Pancreas (tissue), 10 donors: Measurements from ENCODE around the gene NKX6-2. TPM values are rescaled to one million over a fixed set of nuclear protein-coding genes. Genes with fewer than 3 reads are reported as not detected.
"Not testable (repeated sequence)": the region's sequence is repeated elsewhere in the genome, so short reads cannot be mapped to it uniquely, and the experiment has no call there.

ENCODE experiments used
- ATAC-seq, 4 donors: fragments of 200-7000 bp; cut with Tn5 transposase; one replicate each; pipeline versions ENCODE4 v1.8.0 to v1.9.1; 2020; ENCODE audit warnings: mild to moderate bottlenecking in 4 of 4, moderate library complexity in 4 of 4
- DNase-seq, 6 donors: peaks; one replicate each; pipeline ENCODE4 v3.0.0-alpha.2; 2020
- FAIRE-seq: peaks from 2 replicates; lab custom pipeline; 2012; peaks lifted over from hg19 to GRCh38; lab: Jason Lieb, UNC
- H3K27ac ChIP-seq, 4 donors: fragments of 200-600 bp; sonication (generic); 1 replicate in 3 of 4; 2 replicates in 1 of 4; pipeline versions ENCODE4 v1.5.0 to v1.8.0; 2020
- H3K27me3 ChIP-seq, 4 donors: fragments of 200-600 bp; one replicate each; pipeline ENCODE4 v1.8.0; 2021
- H3K36me3 ChIP-seq, 3 donors: fragments of 200-600 bp; sonication (generic) in 1 of 3; one replicate each; pipeline versions ENCODE4 v1.5.0 to v1.8.0; 2020 to 2021
- H3K4me1 ChIP-seq, 3 donors: fragments of 200-600 bp; one replicate each; pipeline ENCODE4 v1.8.0; 2021
- H3K4me3 ChIP-seq, 4 donors: fragments of 200-600 bp; sonication (generic) in 2 of 4; one replicate each; pipeline versions ENCODE4 v1.5.0 to v1.8.0; 2020 to 2021
- H3K9me3 ChIP-seq, 4 donors: fragments of 200-600 bp; one replicate each; pipeline ENCODE4 v1.8.0; 2021
- WGBS, 2 donors: extraction: QIAGEN DNeasy Blood & Tissue Kit; methylation state at CpG; one replicate each; pipeline ENCODE4 v1.1.7; 2013; 5-methylcytosine and 5-hydroxymethylcytosine counted together
- intact Hi-C, 3 donors: fragments of 100-400 bp; cut with DNase I; formaldehyde crosslinking; loops; one replicate each; pipeline versions ENCODE4 v1.11.1 to v1.14.2; 2022
- polyA plus RNA-seq, 2 donors: library from polyadenylated mRNA; stranded (reverse); fragments of 200-250 nt; gene quantifications; one replicate each; pipeline ENCODE4 v1.2.3, GENCODE V29; 2013
- total RNA-seq, 6 donors: library from RNA; stranded (reverse); fragmentation: NEBNext Ultra II Directional in 4 of 6; extraction: Animal tissue kit (Norgen Biotek cat#: 25700) in 4 of 6; gene quantifications; one replicate each; pipeline versions ENCODE4 v1.2.1 to v1.2.4, GENCODE V29; 2021 to 2023
- TF ChIP-seq, protein P1 (sequence below), 4 donors: fragments of 200-600 bp; sonication (generic) in 3 of 4; IDR thresholded peaks; one replicate each; pipeline versions ENCODE4 v1.5.0 to v1.8.0; 2021; ENCODE audit warnings: antibody characterized with exemption in 4 of 4
- donor health status: healthy with polysubstance abuse.
- donor health status: DM: no; HTN: no; CAD: no; lungs with moderate emphysema.
- donor health status: DM: no; HTN: no; CAD: no.
- donor health status: control.
- donor health status: control.
- donor health status: Bipolar disorder and iron deficiency.
- donor health status: DM: yes; HTN: yes; CAD: no.
- donor health status: DM: no; HTN: no; CAD: no.
- donor health status: DM: no; HTN: no; CAD: no.
- donor health status: DM: yes; HTN: yes; CAD: no.

Gene NKX6-2
- total and polyA plus RNA-seq, 8 donors: 0.09 to 2.3 (median 0.16) TPM; not detected in 3

DNA sequence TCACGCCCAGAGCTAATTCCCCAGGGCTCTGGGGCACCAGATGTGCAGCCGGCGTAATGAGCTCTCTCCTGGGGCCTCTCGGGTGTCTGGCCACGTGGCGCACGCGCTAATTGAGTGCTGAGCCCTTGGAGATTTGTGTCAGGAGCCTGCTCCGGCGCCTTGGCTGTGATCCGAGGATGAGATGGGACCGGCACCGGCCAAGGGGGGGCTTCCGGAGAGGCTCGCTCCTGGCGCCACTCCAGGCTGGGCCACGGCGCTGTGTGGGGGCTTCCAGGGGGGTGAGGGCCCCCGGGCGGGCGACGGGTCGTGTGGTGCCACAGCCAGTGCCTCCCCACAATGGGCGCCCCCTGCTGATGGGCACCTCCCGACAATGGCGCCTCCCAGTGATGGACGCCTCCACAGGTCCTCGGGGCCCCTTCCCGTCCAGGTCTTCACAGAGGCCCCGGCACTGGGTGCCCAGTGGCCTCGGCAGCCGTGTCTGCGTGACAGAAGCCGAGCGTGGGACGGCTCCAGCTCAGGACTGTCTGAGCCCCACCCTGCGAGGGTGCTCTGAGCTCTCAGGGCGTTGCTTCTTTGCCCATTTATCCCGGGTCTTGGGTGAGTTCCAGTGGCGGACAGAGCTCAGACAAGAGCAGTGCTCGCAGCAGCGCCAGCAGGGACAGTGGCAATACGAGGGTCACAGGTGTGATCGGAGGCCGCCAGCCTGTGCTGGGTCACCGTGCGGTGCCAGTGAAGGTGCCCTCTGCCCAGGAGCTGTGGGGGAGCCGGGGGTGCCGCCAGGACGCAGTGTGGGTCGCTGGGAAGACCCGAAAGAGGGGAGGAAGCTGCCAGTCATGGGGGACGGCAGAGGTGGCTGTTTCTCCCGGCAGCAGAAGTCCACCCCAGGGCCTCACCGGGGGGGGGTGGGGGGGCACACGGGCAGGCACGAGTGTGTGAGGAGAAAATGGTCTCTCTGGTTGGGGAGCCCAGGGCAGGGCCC lies 8.2 kb upstream of the NKX6-2 start:
- no peaks in the 10 kb centered on the region for H3K9me3 ChIP-seq
- DNase-seq: peak in 1 of 6 donors; percentile 67

DNA sequence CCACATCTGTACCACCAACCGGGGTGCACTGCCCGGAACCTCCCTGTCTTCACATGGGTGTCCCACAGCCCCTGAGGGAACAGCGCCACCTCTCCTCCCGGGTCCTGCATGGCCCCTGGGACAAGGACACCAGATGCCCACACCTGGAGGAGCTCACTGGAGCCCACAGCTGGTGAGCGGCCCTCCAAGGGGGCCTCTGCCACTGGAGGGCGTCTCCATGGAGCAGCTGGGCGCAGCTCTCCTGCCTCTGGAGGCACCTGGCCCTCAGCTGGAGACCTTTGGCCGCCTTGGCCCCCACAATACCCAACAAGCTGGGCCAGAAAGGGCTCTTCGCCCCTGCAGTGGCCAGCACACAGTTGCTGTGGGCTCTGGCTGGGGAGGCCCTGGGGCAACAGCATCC lies 7.3 kb upstream of the NKX6-2 start:
- H3K4me1 ChIP-seq: no peaks in the 10 kb centered on the region
- TF ChIP-seq, protein P1, sequence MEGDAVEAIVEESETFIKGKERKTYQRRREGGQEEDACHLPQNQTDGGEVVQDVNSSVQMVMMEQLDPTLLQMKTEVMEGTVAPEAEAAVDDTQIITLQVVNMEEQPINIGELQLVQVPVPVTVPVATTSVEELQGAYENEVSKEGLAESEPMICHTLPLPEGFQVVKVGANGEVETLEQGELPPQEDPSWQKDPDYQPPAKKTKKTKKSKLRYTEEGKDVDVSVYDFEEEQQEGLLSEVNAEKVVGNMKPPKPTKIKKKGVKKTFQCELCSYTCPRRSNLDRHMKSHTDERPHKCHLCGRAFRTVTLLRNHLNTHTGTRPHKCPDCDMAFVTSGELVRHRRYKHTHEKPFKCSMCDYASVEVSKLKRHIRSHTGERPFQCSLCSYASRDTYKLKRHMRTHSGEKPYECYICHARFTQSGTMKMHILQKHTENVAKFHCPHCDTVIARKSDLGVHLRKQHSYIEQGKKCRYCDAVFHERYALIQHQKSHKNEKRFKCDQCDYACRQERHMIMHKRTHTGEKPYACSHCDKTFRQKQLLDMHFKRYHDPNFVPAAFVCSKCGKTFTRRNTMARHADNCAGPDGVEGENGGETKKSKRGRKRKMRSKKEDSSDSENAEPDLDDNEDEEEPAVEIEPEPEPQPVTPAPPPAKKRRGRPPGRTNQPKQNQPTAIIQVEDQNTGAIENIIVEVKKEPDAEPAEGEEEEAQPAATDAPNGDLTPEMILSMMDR (IDR thresholded peaks at IDR 0.05): no peak
- 82 to 86% methylated on average over 9 of the region's 9 CpGs for WGBS, 2 donors
- H3K4me3 ChIP-seq: no peak overlapping the region
- DNase-seq: no peak
- H3K27ac ChIP-seq: no peak overlapping the region
- intact Hi-C loops: no loop called here
- peaks cover 0 to 9% (median 2%) of the 10 kb centered on the region in 4 donors for H3K27me3 ChIP-seq
- H3K36me3 ChIP-seq: no peaks in the 10 kb centered on the region
- H3K9me3 ChIP-seq: no peaks in the 10 kb centered on the region
- no peak for FAIRE-seq
- ATAC-seq: no peak

More for the DNA sequence above, 8.2 kb upstream of the NKX6-2 start:
- 58 to 67% methylated on average over 55 to 57 of the region's 57 CpGs for WGBS, 2 donors
- TF ChIP-seq, protein P1 (IDR thresholded peaks at IDR 0.05): no peak
- Histone ChIP-seq H3K27me3 (peaks cover 0 to 1% (median 0%) of the 10 kb centered on the region in 4 donors), H3K36me3 (no peaks in the 10 kb centered on the region), H3K27ac (no peak overlapping the region), H3K4me3 (no peak overlapping the region), H3K4me1 (no peaks in the 10 kb centered on the region)
- ATAC-seq (peak in 2 of 4 donors; percentile 33 to 44), FAIRE-seq (no peak)
- intact Hi-C loops: no loop called here

DNA sequence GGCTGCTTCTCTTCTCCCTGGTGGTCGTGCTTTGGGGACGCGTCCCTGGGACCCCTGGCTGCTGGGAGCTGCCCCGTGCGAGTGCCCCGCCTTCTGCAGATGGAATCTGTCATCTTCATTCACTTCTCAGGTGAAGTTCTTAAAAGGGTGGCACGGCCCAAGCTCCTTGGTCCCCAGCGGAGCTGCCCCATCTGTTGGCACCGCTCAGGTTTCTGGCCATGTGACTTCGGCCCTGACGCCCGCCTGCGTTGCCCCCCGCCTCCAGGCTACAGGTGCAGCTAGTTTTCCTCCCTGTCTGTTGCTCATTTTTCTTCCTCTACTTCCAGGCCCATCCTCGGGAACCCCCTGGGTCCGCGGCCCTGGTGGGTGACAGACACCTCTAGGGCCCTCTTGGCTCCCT lies 6.8 kb upstream of the NKX6-2 start:
- H3K4me1 ChIP-seq: no peaks in the 10 kb centered on the region
- peaks cover 0 to 13% (median 4%) of the 10 kb centered on the region in 4 donors for H3K27me3 ChIP-seq
- intact Hi-C loops: no loop called here
- TF ChIP-seq, protein P1 (IDR thresholded peaks at IDR 0.05): no peak
- 70 to 81% methylated on average over 17 of the region's 17 CpGs for WGBS, 2 donors
- no peak overlapping the region for H3K4me3 ChIP-seq
- H3K27ac ChIP-seq: no peak overlapping the region
- H3K36me3 ChIP-seq: no peaks in the 10 kb centered on the region
- ATAC-seq (no peak), DNase-seq (no peak), FAIRE-seq (no peak)
- H3K9me3 ChIP-seq: no peaks in the 10 kb centered on the region

DNA sequence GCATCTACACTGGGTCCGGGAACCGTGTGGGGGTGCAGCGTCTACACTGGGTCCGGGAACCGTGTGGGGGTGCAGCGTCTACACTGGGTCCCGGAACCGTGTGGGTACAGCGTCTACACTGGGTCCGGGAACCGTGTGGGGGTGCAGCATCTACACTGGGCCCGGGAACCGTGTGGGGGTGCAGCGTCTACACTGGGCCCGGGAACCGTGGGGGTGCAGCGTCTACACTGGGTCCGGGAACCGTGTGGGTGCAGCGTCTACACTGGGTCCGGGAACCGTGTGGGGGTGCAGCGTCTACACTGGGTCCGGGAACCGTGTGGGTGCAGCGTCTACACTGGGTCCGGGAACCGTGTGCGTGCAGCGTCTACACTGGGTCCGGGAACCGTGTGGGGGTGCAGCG lies 6.2 kb upstream of the NKX6-2 start:
- intact Hi-C loops, ATAC-seq, H3K4me1 ChIP-seq, DNase-seq, H3K9me3 ChIP-seq, H3K36me3 ChIP-seq, H3K4me3 ChIP-seq, H3K27ac ChIP-seq, FAIRE-seq: not testable (repeated sequence)
- 84 to 89% methylated on average over 33 of the region's 33 CpGs for WGBS, 2 donors
- peaks cover 0 to 18% (median 7%) of the 10 kb centered on the region in 4 donors for H3K27me3 ChIP-seq

DNA sequence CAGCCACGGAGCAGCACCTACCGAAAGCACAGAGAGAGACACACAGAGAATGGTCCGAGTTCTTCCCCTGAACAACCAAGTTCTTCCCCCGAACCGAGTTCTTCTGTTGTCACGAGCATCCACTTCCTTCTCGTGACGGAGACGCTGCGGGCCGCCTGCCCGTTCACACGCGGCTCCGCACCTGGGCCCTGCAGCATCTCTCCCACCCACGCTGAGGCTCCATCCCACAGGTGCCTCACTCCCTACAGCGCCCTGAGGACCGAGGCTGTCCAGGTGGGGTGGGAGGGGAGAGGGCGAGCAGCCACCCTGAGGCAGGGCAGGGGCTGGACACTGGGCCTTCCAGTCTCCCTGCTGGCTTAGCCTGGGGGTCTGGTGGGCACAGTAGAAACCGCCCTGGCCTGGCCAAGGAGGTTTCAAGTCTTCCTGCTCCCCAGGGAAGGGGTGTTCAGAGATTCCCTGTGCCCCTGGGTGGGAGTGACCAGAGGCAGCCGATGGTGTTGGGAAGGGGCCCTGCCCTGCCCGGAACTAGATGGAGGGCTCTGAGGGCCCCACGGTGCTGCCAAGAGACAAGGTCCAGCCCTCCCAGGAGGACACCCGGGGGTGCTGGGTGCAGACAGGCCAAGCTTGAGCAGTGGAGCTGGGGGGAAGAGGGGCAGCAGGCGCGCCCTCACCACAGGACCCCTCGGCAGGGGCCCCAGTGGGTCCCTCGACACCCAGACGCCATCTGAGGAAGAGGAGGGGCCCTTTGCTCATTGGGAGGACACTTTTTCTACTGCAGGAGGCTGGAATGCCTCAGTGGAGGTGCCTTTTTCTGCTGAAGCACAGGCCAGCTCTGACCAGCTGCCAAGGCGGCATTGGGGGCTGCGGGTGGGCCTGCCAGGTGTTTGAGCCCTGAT lies 5.2 kb upstream of the NKX6-2 start:
- no peak for ATAC-seq
- DNase-seq: no peak
- H3K9me3 ChIP-seq: no peaks in the 10 kb centered on the region
- WGBS, 2 donors: 40 to 46% methylated on average over 29 to 31 of the region's 31 CpGs
- H3K4me1 ChIP-seq: peaks cover 0 to 3% (median 0%) of the 10 kb centered on the region in 3 donors
- no peak overlapping the region for H3K4me3 ChIP-seq
- H3K27me3 ChIP-seq: peaks cover 0 to 25% (median 11%) of the 10 kb centered on the region in 4 donors
- no peak for FAIRE-seq
- H3K27ac ChIP-seq: no peak overlapping the region
- no peaks in the 10 kb centered on the region for H3K36me3 ChIP-seq
- TF ChIP-seq, protein P1 (IDR thresholded peaks at IDR 0.05): no peak
- intact Hi-C loops: no loop called here
